ENCODE measurements around the gene ABCB11. TPM values are rescaled to one million over a fixed set of nuclear protein-coding genes. Genes with fewer than 3 reads are reported as not detected.
"Not testable (repeated sequence)": the region's sequence is repeated elsewhere in the genome, so short reads cannot be mapped to it uniquely, and the experiment has no call there.

Gene ABCB11
- total RNA-seq, 3 donors from 2014 or later (not counting 1 experiment from before 2014, with no cell fraction given): 0.07 to 0.48 (median 0.07) TPM

GRCh38 chr2:168934826-168935225 is 96.3 kb downstream of the ABCB11 start:
- no peaks in the 10 kb centered on the region for H3K36me3 ChIP-seq (ENCODE audit: control insufficient read depth, insufficient read depth, low read length)
- H3K4me3 Mint-ChIP-seq: no peak overlapping the region
- no peak overlapping the region for H3K27ac Mint-ChIP-seq
- H3K9me3 Mint-ChIP-seq: no peaks in the 10 kb centered on the region
- intact Hi-C loops (cut with micrococcal nuclease): no loop called here
- H3K36me3 Mint-ChIP-seq: no peaks in the 10 kb centered on the region
- DNase-seq (no peak), ATAC-seq (no peak)
- peaks cover 9 to 26% of the 10 kb centered on the region in 2 donors for H3K27me3 Mint-ChIP-seq (ENCODE audit: low read depth in 2 of 2)
- no peaks in the 10 kb centered on the region for H3K4me1 ChIP-seq (ENCODE audit: control insufficient read depth, insufficient read depth, low read length)
- 93% methylated on average over 2 of the region's 2 CpGs for WGBS (ENCODE audit: insufficient coverage)
- H3K27ac ChIP-seq (ENCODE audit: low read length): no peak overlapping the region
- no peak overlapping the region for H3K4me3 ChIP-seq (ENCODE audit: low read length)
- no peak for TF ChIP-seq CTCF (IDR thresholded peaks at IDR 0.05)
- no peaks in the 10 kb centered on the region for H3K9me3 ChIP-seq (ENCODE audit: control insufficient read depth, insufficient read depth, low read length)
- no peaks in the 10 kb centered on the region for H3K4me1 Mint-ChIP-seq
- no peaks in the 10 kb centered on the region for H3K27me3 ChIP-seq (ENCODE audit: control insufficient read depth, insufficient read depth, low read length)

GRCh38 chr2:168932174-168932573 is 99.0 kb downstream of the ABCB11 start:
- peaks cover 10 to 39% of the 10 kb centered on the region in 2 donors for H3K27me3 Mint-ChIP-seq (ENCODE audit: low read depth in 2 of 2)
- H3K9me3 ChIP-seq (ENCODE audit: control insufficient read depth, insufficient read depth, low read length); H3K4me1 ChIP-seq (ENCODE audit: control insufficient read depth, insufficient read depth, low read length); H3K27ac ChIP-seq (ENCODE audit: low read length); H3K36me3 ChIP-seq (ENCODE audit: control insufficient read depth, insufficient read depth, low read length); H3K9me3 Mint-ChIP-seq; H3K4me1 Mint-ChIP-seq; H3K4me3 Mint-ChIP-seq; intact Hi-C loops (cut with micrococcal nuclease); DNase-seq; H3K27me3 ChIP-seq (ENCODE audit: control insufficient read depth, insufficient read depth, low read length); H3K36me3 Mint-ChIP-seq; ATAC-seq; H3K4me3 ChIP-seq (ENCODE audit: low read length); H3K27ac Mint-ChIP-seq: not testable (repeated sequence)
- WGBS (ENCODE audit: insufficient coverage): 93% methylated on average over 3 of the region's 4 CpGs

- H3K27me3 Mint-ChIP-seq (ENCODE audit: low read depth in 2 of 2): peaks cover 8 to 39% of the 10 kb centered on the region in 2 donors
- intact Hi-C loops (cut with micrococcal nuclease): no loop called here
- no peak for TF ChIP-seq CTCF (IDR thresholded peaks at IDR 0.05)
- no peaks in the 10 kb centered on the region for H3K36me3 Mint-ChIP-seq
- DNase-seq: no peak
- WGBS (ENCODE audit: insufficient coverage): 100% methylated on average over 1 of the region's 1 CpG
- H3K9me3 Mint-ChIP-seq: no peaks in the 10 kb centered on the region
- H3K4me3 Mint-ChIP-seq: no peak overlapping the region
- Histone ChIP-seq H3K4me3 (ENCODE audit: low read length) (no peak overlapping the region), H3K27ac (ENCODE audit: low read length) (no peak overlapping the region), H3K4me1 (ENCODE audit: control insufficient read depth, insufficient read depth, low read length) (no peaks in the 10 kb centered on the region), H3K9me3 (ENCODE audit: control insufficient read depth, insufficient read depth, low read length) (no peaks in the 10 kb centered on the region), H3K36me3 (ENCODE audit: control insufficient read depth, insufficient read depth, low read length) (no peaks in the 10 kb centered on the region), H3K27me3 (ENCODE audit: control insufficient read depth, insufficient read depth, low read length) (peaks cover 3% of the 10 kb centered on the region)
- H3K27ac Mint-ChIP-seq: no peak overlapping the region
- ATAC-seq: no peak
- no peaks in the 10 kb centered on the region for H3K4me1 Mint-ChIP-seq
Measured at GRCh38 chr2:168930242-168930641, 100.9 kb downstream of the ABCB11 start.

GRCh38 chr2:168929031-168929430 is 102.1 kb downstream of the ABCB11 start:
- H3K36me3 ChIP-seq (ENCODE audit: control insufficient read depth, insufficient read depth, low read length): no peaks in the 10 kb centered on the region
- Mint-ChIP-seq H3K36me3 (no peaks in the 10 kb centered on the region), H3K27me3 (ENCODE audit: low read depth in 2 of 2) (peaks cover 8 to 38% of the 10 kb centered on the region in 2 donors), H3K4me1 (no peaks in the 10 kb centered on the region), H3K27ac (no peak overlapping the region), H3K9me3 (no peaks in the 10 kb centered on the region), H3K4me3 (no peak overlapping the region)
- H3K4me1 ChIP-seq (ENCODE audit: control insufficient read depth, insufficient read depth, low read length): no peaks in the 10 kb centered on the region
- H3K4me3 ChIP-seq (ENCODE audit: low read length): no peak overlapping the region
- peaks cover 3% of the 10 kb centered on the region for H3K27me3 ChIP-seq (ENCODE audit: control insufficient read depth, insufficient read depth, low read length)
- intact Hi-C loops (cut with micrococcal nuclease): no loop called here
- 84% methylated on average over 3 of the region's 3 CpGs for WGBS (ENCODE audit: insufficient coverage)
- H3K9me3 ChIP-seq (ENCODE audit: control insufficient read depth, insufficient read depth, low read length): no peaks in the 10 kb centered on the region
- DNase-seq (no peak), ATAC-seq (no peak)
- no peak overlapping the region for H3K27ac ChIP-seq (ENCODE audit: low read length)
- no peak for TF ChIP-seq CTCF (IDR thresholded peaks at IDR 0.05)
